HG02623 (cell line): ENCODE results near the gene CDKAL1.
"Not testable (repeated sequence)": the region's sequence is repeated elsewhere in the genome, so short reads cannot be mapped to it uniquely, and the experiment has no call there.

Experiments
- ATAC-seq: cut with Tn5 transposase; IDR thresholded peaks from one replicate; pipeline ENCODE4 v1.9.1; 2021; ENCODE audit warnings: moderate library complexity; ENCODE audit not compliant: unreplicated experiment

Gene CDKAL1

DNA sequence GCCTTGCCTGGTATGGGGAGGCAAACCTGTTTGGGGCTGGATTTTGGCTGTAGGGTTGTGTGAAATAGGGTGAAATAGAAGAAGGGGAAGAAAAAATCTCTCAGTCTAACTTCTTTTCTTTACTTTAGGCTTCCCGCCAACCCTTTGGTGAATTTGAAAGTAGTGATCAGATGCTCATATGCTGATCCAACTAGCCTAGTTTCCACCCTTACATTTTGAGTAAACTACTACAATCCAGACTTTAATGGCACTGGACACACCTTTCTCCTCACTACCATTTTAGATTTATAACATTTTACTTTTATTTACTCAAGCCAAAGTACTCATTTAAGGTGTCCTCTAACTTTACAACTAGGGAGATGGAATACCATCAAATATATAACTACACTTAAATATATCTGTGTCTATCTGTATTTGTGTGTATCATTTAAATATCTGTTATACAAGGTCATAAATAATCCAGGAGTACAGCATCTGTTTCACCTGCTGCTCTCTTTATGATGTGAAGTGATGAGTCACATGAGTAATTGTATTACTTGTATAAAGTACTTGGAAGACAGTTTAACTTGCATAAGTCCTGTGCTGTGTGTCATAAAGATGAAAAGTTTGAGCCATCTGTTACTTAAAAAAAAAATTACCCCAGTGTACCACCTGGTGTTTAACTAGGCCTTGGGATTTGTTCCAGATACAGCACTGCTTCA, 172.1 kb downstream of the CDKAL1 start:
- ATAC-seq, result no peak

DNA sequence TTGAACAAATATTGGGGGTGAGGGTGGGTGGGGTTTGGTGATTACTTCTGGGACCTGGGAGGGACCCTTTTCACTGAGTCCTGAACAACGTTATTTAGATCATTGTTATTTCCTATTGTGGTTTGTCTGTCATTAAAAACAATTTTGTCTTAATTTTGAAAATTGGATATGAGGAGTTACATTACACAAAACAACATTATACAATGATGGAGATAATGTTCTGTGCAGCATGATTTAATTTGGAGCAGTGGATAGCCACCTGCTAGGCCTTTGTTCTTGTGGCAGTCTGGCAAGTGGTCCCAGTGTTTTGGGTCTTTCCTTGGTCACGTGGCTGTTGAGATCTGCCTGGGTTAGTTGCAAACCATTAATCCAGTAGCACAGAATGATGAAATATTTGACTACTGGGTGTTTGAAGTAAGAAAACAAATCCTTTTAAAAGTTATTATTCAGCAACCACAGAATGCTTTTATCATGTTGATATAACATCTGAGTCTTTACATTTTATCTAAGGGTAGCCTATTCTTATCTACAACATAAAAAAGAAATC, 172.8 kb downstream of the CDKAL1 start:
- ATAC-seq, result no peak

DNA sequence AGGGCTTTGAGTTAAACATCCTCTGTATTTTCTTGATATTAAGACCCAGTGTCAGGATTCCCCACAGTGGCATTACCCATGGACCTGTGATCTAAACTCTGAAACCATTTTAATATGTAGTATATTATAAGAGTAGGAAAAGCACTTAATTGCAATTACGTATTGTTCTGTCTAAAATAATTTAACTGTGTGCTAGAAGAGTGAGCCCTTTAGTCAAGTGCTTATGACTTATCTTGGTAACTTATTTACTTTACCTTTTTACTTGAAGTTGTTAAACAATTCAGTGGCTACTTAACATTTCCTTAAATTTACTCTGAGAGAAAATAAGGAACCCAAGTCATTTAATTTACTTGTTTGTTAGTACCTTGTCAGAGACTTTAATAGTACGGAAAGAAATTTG, 173.6 kb downstream of the CDKAL1 start:
- ATAC-seq, result no peak

- ATAC-seq, result no peak
Measured at GRCh38 chr6:20708367-20709124, 174.3 kb downstream of the CDKAL1 start.

- no peak for ATAC-seq
Measured at GRCh38 chr6:20709451-20709850, 175.2 kb downstream of the CDKAL1 start.

GRCh38 chr6:20710341-20710740, 176.1 kb downstream of the CDKAL1 start:
- no peak for ATAC-seq

DNA sequence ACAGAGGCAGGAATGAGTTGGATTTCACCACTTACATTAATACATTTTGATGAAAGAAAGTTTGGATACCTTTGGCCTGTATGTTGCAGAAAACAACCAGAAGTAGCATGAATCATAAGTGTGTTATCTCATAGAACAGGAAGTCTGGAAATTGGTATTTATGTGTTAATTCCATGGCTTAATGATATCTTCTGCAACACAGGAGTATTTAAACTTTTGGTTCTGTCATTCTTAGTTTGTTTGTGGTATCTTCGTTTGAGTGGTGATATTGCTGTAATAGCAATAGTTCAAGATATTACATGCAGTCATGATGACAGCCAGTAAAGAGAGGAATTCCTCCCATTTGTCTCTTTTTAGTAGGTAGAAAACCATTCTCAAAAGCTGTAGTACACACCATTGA, 177.3 kb downstream of the CDKAL1 start:
- no peak for ATAC-seq

DNA sequence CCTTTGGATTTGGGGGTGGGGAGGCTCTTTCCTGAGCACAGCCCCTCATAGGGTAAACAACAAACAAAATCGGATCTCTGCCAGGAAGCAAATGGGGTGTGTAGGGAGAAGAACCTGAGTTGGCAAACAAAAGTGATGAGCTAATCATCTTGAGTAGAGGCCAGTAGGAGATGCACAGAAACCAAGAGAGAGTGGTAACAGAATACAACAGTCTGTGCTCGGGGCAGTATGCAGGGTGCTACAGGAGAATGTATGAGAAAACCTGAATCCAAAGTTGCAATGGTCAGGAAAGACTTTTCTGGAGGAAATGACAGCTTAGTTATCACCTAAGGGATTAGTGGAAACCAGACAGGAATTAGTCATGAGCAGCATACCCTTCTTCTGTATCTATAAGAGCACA, 177.8 kb downstream of the CDKAL1 start:
- ATAC-seq, result no peak

DNA sequence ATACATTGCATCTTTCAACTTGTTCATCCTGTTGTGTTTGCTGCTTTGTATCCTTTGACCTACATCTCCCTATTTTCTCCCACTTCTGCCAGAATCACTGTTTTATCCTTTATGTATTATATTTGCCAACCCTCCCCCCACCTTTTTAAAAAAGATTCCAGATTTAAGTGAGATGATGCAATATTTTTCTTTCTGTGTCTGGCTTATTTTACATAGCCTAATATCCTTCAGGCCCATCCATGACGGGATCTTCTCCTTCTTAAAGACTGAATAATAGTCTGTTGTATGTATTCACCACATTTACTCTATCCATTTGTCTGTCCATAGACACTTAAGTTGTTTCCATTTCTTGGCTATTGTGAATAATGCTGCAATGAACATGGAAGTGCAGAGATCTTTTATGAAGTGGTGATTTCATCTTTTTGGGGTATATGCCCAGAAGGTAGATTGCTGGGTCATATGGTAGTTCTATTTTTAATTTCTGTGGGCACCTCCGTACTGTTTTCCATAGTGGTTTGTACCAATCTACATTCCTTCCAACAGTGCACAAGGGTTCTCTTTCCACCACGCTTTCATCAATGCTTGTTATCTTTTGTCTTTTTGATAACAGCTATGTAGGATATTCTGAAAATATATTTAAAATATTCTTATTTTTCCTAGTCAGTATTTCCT, 181.0 kb downstream of the CDKAL1 start:
- ATAC-seq, result no peak

DNA sequence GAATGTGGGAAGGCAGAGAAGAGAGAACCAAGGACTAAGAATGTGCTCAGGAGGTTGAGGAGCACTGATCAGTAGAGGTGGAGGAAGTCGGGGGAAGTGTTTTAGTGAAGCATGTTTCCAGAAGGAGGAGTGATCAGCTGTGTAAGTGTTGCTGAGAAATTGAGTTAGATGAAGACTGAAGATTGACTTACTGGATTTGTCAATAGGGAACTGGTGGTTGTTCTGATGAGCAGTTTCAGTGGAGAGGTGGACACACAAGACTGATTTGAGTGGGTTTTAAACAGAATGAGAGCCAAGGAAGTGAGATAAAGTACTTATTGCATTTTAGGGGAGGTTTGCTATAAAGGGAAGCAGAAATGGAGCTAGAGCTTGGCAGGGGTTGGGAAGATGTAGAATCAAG, 182.6 kb downstream of the CDKAL1 start:
- peak; percentile 74 for ATAC-seq

- ATAC-seq, result no peak
Measured at GRCh38 chr6:20717743-20718142, 183.5 kb downstream of the CDKAL1 start.

GRCh38 chr6:20718705-20719653, 184.7 kb downstream of the CDKAL1 start:
- ATAC-seq, result no peak

DNA sequence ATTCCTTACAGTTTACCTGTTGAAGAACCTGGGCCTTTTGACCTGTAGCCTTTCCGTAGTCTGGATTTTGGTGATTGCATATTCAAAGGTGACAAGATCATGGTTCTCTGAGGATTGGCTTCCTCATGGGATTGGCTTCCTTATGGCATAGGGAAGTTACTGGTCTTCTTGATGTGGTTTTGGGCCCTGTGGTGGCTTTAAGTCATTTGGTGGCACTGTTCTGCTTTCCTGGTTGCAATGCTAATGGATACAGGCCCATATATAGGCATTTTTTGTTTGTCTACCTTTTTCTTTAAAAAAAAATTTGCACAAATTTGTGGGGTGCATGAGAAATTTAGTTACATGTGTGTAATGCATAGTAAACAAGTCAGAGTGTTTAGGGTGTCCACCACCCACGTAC, 185.7 kb downstream of the CDKAL1 start:
- no peak for ATAC-seq

- not testable (repeated sequence) for ATAC-seq
Measured at GRCh38 chr6:20721121-20721520, 186.9 kb downstream of the CDKAL1 start.

DNA sequence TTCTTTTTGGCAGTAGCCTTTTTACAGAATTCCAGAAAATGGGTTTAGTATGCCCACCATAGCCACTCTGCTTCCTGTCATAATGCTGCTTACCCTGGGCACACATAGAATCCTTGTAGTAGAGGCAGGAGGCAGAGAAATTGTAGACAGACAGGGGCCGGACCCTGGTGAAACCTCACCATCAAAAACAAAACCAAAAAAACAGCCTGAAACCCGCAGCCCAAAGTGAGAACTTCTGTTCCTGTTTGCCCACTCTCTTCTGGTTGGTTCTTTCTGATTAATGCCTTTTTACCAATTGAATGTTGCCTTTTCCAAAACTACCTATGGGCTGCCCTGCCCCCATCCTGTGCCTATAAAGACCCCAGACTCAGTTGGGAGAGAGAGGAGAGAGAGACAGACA, 188.2 kb downstream of the CDKAL1 start:
- ATAC-seq, result no peak

DNA sequence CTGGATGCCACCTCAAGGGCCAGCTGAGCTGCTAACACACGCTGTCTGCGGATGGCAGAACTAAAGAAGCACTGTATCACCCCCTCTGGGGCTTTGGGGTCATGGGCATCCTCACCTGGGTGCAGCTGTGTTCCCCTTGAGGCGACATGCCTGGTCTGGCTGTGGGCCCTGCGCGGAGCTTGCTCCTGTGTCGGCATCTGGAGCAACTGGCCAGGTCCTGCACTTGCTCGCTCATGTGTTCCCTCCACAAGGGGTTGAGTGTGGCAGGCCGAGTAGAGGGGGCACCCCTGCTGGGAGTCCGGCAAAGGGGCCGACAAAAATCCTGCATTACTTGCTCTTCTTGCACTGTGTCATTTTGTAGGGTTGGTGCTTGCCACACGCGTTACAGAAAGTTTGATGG, 189.0 kb downstream of the CDKAL1 start:
- ATAC-seq, result no peak

GRCh38 chr6:20724443-20725190, 190.4 kb downstream of the CDKAL1 start:
- no peak for ATAC-seq

DNA sequence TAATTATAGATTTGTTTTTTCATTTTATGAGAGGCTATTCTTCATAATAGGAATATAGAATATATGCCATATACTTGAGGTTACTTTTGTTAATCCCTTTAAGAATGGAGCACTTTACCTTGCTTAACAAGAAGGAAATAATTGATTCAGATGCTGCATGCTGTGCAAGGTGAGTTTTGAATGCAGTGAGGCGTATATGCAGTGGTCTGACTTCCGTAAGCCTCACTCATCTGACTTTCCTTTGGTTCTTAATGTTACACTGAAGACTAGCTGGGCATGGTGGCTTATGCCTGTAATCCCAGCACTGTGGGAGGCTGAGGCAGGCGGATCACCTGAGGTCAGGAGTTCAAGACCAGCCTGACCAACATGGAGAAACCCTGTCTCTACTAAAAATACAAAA, 191.0 kb downstream of the CDKAL1 start:
- not testable (repeated sequence) for ATAC-seq

GRCh38 chr6:20729086-20729485, 194.8 kb downstream of the CDKAL1 start:
- no peak for ATAC-seq

- ATAC-seq, result not testable (repeated sequence)
Measured at GRCh38 chr6:20732362-20732761, 198.1 kb downstream of the CDKAL1 start.
